ENCODE results near the gene POU2AF1. TPM values are rescaled to one million over a fixed set of nuclear protein-coding genes. Genes with fewer than 3 reads are reported as not detected.

The POU2AF1 gene
- total and polyA plus RNA-seq, 12 donors, result 0.07 to 1.8 (median 0.15) TPM; not detected in 3

- H3K27ac ChIP-seq, result no peak overlapping the region
- TF ChIP-seq CTCF (IDR thresholded peaks at IDR 0.05), result no peak
- H3K4me3 ChIP-seq, result no peak overlapping the region
- peaks cover 0 to 31% (median 16%) of the 10 kb centered on the region in 9 donors for H3K4me1 ChIP-seq
- no peaks in the 10 kb centered on the region for H3K27me3 ChIP-seq
- 41 to 51% methylated on average over 8 of the region's 8 CpGs for WGBS, 2 donors
- ATAC-seq (peak in 7 of 8 donors; percentile 9 to 48 (median 36)), DNase-seq (no peak)
- no peaks in the 10 kb centered on the region for H3K9me3 ChIP-seq
- H3K36me3 ChIP-seq, result no peaks in the 10 kb centered on the region
- intact Hi-C loops (cut with DNase I), result loop anchor here in 2 of 10 donors (5.0 kb wide), 2 partner anchors 120 to 130 kb away; partner anchors contain the start of gene POU2AF3 (in 1 of the 2)
Observed at GRCh38 chr11:111417011-111417765, 38.1 kb upstream of the POU2AF1 start.

- no peak overlapping the region for H3K4me3 ChIP-seq
- H3K27ac ChIP-seq, result peak overlapping the region in 1 of 10 donors; percentile 14
- TF ChIP-seq CTCF (IDR thresholded peaks at IDR 0.05), result no peak
- no peaks in the 10 kb centered on the region for H3K36me3 ChIP-seq
- DNase-seq (no peak), ATAC-seq (no peak)
- H3K27me3 ChIP-seq, result no peaks in the 10 kb centered on the region
- peaks cover 0 to 31% (median 16%) of the 10 kb centered on the region in 9 donors for H3K4me1 ChIP-seq
- WGBS, 2 donors, result 89% methylated on average over 16 of the region's 16 CpGs
- intact Hi-C loops (cut with DNase I), result loop anchor here in 2 of 10 donors (5.0 kb wide), 2 partner anchors 119 to 129 kb away; partner anchors contain the start of gene POU2AF3 (in 1 of the 2)
- no peaks in the 10 kb centered on the region for H3K9me3 ChIP-seq
Observed at GRCh38 chr11:111416231-111416960, 37.3 kb upstream of the POU2AF1 start.

- no peak for TF ChIP-seq CTCF (IDR thresholded peaks at IDR 0.05)
- ATAC-seq (no peak), DNase-seq (no peak)
- Histone ChIP-seq H3K27me3 (no peaks in the 10 kb centered on the region), H3K27ac (no peak overlapping the region), H3K4me3 (no peak overlapping the region), H3K4me1 (peaks cover 0 to 31% (median 16%) of the 10 kb centered on the region in 9 donors), H3K9me3 (no peaks in the 10 kb centered on the region), H3K36me3 (no peaks in the 10 kb centered on the region)
- intact Hi-C loops (cut with DNase I), result loop anchor here in 2 of 10 donors (5.0 kb wide), 2 partner anchors 118 to 128 kb away; partner anchors contain the start of gene POU2AF3 (in 1 of the 2)
- 78 to 94% methylated on average over 3 of the region's 3 CpGs for WGBS, 2 donors
Observed at GRCh38 chr11:111414936-111415335, 35.9 kb upstream of the POU2AF1 start.

- H3K27ac ChIP-seq, result no peak overlapping the region
- no peak for DNase-seq
- no peak overlapping the region for H3K4me3 ChIP-seq
- WGBS, 2 donors, result 64 to 66% methylated on average over 9 of the region's 9 CpGs
- ATAC-seq, result no peak
- no peaks in the 10 kb centered on the region for H3K36me3 ChIP-seq
- H3K9me3 ChIP-seq, result no peaks in the 10 kb centered on the region
- intact Hi-C loops (cut with DNase I), result no loop called here
- H3K4me1 ChIP-seq, result peaks cover 0 to 27% (median 16%) of the 10 kb centered on the region in 9 donors
- H3K27me3 ChIP-seq, result no peaks in the 10 kb centered on the region
- TF ChIP-seq CTCF (IDR thresholded peaks at IDR 0.05), result no peak
Observed at GRCh38 chr11:111414267-111414931, 35.3 kb upstream of the POU2AF1 start.
